ENCODE measurements around the gene NEGR1.

DNA sequence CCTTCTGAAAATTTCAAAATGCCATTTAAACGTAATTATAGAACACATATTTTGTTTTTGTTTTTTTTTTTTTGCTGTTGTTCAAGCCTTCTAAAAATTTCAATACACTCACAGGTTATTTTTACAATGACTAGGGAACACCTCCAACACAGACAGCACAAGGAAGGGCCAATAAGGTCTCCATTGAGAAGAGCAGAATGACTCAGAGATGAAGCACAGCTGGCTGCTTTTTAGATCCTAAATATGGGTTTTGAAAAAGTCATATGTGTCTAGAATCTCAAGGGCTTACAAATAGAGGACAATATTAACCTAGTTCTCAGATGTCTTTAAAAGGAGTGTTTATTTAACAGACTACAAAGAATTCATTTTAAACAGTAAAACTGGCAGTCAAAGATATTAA lies 104.6 kb downstream of the NEGR1 start:
- TF ChIP-seq, protein P1, sequence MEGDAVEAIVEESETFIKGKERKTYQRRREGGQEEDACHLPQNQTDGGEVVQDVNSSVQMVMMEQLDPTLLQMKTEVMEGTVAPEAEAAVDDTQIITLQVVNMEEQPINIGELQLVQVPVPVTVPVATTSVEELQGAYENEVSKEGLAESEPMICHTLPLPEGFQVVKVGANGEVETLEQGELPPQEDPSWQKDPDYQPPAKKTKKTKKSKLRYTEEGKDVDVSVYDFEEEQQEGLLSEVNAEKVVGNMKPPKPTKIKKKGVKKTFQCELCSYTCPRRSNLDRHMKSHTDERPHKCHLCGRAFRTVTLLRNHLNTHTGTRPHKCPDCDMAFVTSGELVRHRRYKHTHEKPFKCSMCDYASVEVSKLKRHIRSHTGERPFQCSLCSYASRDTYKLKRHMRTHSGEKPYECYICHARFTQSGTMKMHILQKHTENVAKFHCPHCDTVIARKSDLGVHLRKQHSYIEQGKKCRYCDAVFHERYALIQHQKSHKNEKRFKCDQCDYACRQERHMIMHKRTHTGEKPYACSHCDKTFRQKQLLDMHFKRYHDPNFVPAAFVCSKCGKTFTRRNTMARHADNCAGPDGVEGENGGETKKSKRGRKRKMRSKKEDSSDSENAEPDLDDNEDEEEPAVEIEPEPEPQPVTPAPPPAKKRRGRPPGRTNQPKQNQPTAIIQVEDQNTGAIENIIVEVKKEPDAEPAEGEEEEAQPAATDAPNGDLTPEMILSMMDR (IDR thresholded peaks at IDR 0.05): no peak
- no peak for TF ChIP-seq POLR2AphosphoS5 (IDR thresholded peaks at IDR 0.05)

Measured in gastroesophageal sphincter (tissue), 3 donors.